Measurements from ENCODE around the gene SLC38A2. TPM values are rescaled to one million over a fixed set of nuclear protein-coding genes. Genes with fewer than 3 reads are reported as not detected.

Gene SLC38A2
- 1,000 to 10,000 TPM in 2 of 6 experiments, 100 to 1,000 TPM in 4; 787 to 1,148 (median 975) TPM for total RNA-seq (2021; fragmentation: NEBNext Ultra II Directional; extraction: Animal tissue kit (Norgen Biotek cat#: 25700))
- long read RNA-seq, full-length matches to known transcripts, result 205 of 496 reads
- long read RNA-seq, partial matches to known transcripts, result 51 of 496 reads
- long read RNA-seq, other reads (novel, unspliced or antisense), result 240 of 496 reads

DNA sequence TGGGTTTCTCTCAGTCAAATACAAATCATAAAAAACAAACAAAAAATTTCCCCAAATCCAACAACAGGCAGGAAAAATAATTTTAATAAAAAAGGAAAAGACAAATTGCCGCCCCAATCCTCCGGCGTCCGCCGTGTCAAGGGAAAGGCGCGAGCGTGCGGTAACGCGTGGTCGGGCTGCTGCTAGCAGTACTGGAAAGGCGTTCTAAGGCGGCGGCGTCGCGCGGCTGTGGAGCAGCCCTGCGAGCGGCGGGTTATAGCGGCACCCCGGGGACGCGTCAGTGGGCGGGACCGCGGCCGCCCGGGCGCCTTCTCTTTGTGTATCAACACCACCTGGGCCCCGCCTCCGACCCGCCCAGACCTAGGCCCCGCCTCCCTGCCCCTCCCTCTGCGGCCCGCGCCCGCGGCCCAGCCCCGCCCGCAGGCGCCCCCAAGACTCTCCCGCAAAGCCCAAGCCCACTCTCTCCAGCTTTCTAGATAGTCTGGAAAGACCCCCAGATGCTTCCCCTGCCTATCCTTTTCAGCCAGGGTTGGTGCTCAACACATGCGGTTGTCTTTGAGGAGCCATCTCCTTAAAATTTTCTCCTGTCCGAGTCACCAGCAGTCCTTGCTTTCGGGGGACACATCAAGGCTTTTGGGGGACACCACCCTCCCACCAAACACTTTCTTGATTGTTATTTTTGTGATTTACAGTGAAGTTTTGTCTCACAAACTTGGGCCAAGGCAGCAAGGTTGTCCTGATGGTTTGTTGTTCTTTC is at the start of gene SLC38A2:
Gene SLC38A2, minus strand, starts transcription at position 230 of the 757 bp plus-strand sequence. CDS start 1,480 bp downstream, outside the sequence.
- DNase-seq, result peak; percentile 97
- Mint-ChIP-seq H3K9me3 (peaks cover 31% of the 10 kb centered on the region), H3K4me3 (peak within 1 kb of the TSS; percentile 99), H3K36me3 (ENCODE audit: low read depth) (peaks cover 48% of the 10 kb centered on the region), H3K27ac (peak within 1 kb of the TSS; percentile 99), H3K27me3 (ENCODE audit: insufficient read depth) (peaks cover 42% of the 10 kb centered on the region), H3K4me1 (ENCODE audit: low read depth) (peaks cover 43% of the 10 kb centered on the region)
- TF ChIP-seq CTCF (IDR thresholded peaks at IDR 0.05), result no peak

- H3K9me3 Mint-ChIP-seq, result peaks cover 7% of the 10 kb centered on the region
- no peak overlapping the region for H3K4me3 Mint-ChIP-seq
- TF ChIP-seq CTCF (IDR thresholded peaks at IDR 0.05), result no peak
- no peak for DNase-seq
- peaks cover 26% of the 10 kb centered on the region for H3K36me3 Mint-ChIP-seq (ENCODE audit: low read depth)
- H3K27ac Mint-ChIP-seq, result no peak overlapping the region
- H3K4me1 Mint-ChIP-seq (ENCODE audit: low read depth), result no peaks in the 10 kb centered on the region
- H3K27me3 Mint-ChIP-seq (ENCODE audit: insufficient read depth), result no peaks in the 10 kb centered on the region; the same call in 1 of the 2 replicates
These were observed 47.1 kb upstream of the SLC38A2 start for GRCh38 chr12:46419675-46420074.

DNA sequence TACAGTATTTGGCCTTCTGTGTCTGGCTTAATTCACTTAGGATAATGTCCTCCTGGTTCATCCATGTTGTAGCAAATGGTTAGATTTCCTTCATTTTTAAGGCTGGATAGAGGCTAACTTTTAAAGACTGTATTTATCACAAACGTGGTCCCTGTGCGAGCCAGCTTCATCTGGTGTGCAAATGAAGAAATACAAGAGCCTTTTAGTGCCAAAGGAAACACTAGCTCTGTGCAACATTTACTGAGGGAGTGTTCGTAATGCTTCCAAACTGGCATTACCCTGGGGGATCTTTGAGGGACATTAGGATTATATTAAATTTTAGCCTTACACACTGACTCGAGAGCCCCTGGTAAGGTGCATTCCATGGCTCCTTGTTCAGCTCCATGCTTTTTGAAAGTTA is 43.0 kb upstream of the SLC38A2 start:
- DNase-seq, result no peak
- no peak overlapping the region for H3K4me3 Mint-ChIP-seq
- peaks cover 16% of the 10 kb centered on the region for H3K36me3 Mint-ChIP-seq (ENCODE audit: low read depth)
- H3K27me3 Mint-ChIP-seq (ENCODE audit: insufficient read depth), result no peaks in the 10 kb centered on the region; the same call in 1 of the 2 replicates
- no peaks in the 10 kb centered on the region for H3K9me3 Mint-ChIP-seq
- no peak for TF ChIP-seq CTCF (IDR thresholded peaks at IDR 0.05)
- no peak overlapping the region for H3K27ac Mint-ChIP-seq
- H3K4me1 Mint-ChIP-seq (ENCODE audit: low read depth), result no peaks in the 10 kb centered on the region

DNA sequence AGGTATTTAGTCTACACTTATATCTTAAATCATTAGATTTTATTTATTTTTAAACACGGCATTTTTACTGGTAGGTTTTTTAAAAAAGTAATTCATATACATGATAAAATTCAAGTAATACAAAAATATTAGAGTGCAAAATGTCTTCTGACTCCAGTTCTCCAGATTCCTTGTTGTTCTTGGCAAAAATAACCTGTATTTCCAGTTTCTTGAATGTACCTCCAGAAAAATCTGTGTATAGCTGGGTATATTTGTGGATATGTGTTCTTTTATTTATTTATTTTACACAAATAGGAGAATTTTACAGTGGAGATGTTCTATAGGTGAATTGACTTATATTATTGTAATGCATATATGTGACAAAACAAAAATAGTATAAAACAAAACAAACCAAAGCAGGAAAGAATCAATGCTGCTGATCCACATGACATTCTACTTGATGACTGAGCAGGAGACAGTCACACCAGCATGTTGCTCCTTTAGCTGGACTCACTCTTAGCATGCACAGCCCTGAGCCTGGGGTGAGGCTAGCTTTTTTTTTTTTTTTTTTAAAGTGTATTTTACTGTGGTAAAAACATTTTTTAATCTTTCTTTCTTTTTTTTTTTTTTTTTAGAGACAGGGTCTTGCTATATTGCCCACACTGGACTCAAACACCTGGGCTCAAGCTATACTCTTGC is 42.2 kb upstream of the SLC38A2 start:
- peaks cover 11% of the 10 kb centered on the region for H3K36me3 Mint-ChIP-seq (ENCODE audit: low read depth)
- H3K27ac Mint-ChIP-seq, result no peak overlapping the region
- no peaks in the 10 kb centered on the region for H3K9me3 Mint-ChIP-seq
- no peak for DNase-seq
- no peaks in the 10 kb centered on the region; the same call in 1 of the 2 replicates for H3K27me3 Mint-ChIP-seq (ENCODE audit: insufficient read depth)
- H3K4me1 Mint-ChIP-seq (ENCODE audit: low read depth), result no peaks in the 10 kb centered on the region
- no peak overlapping the region for H3K4me3 Mint-ChIP-seq
- TF ChIP-seq CTCF (IDR thresholded peaks at IDR 0.05), result no peak

DNA sequence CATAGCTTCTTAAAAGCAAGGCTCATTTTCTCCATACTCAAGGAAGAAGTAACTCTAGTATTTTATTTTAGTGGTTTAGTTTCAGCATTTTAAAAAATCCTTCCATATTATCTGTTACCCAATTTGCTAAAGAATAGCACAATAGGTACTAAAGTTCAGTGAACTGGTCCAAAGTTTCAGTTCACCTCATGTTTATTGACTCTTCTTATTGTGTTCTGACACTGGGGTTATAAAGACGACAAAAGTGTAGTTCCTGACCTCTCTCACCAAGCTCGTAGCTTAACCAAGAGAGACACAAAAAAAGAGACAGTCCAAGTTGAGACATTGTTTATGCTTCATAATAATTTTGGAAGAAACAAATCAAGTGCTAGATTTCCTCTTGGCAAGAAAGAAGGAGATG is 40.8 kb upstream of the SLC38A2 start:
- Mint-ChIP-seq H3K27me3 (ENCODE audit: insufficient read depth) (peaks cover under 1% of the 10 kb centered on the region), H3K4me3 (no peak overlapping the region), H3K9me3 (no peaks in the 10 kb centered on the region), H3K36me3 (ENCODE audit: low read depth) (peaks cover 5% of the 10 kb centered on the region), H3K4me1 (ENCODE audit: low read depth) (peaks cover 10% of the 10 kb centered on the region), H3K27ac (no peak overlapping the region)
- no peak for TF ChIP-seq CTCF (IDR thresholded peaks at IDR 0.05)
- no peak for DNase-seq
